Measurements from ENCODE around the gene DDX55.
"Not testable (repeated sequence)": the region's sequence is repeated elsewhere in the genome, so short reads cannot be mapped to it uniquely, and the experiment has no call there.

DDX55 gene

GRCh38 chr12:123598522-123598921 lies 3.4 kb upstream of the DDX55 start:
- no peaks in the 10 kb centered on the region for H3K27me3 Mint-ChIP-seq
- H3K4me3 Mint-ChIP-seq = no peak overlapping the region
- H3K4me1 Mint-ChIP-seq (ENCODE audit: low read depth) = peaks cover 23% of the 10 kb centered on the region
- H3K27ac Mint-ChIP-seq = no peak overlapping the region
- no peaks in the 10 kb centered on the region for H3K9me3 Mint-ChIP-seq
- peaks cover 47% of the 10 kb centered on the region for H3K36me3 Mint-ChIP-seq (ENCODE audit: low read depth)

- Mint-ChIP-seq H3K4me3 (no peak overlapping the region), H3K27ac (peak overlapping the region; percentile 24), H3K4me1 (ENCODE audit: low read depth) (peaks cover 29% of the 10 kb centered on the region)
Measured at GRCh38 chr12:123599310-123599709, 2.6 kb upstream of the DDX55 start.

GRCh38 chr12:123599721-123600120 lies 2.2 kb upstream of the DDX55 start:
- H3K4me1 Mint-ChIP-seq (ENCODE audit: low read depth) = peaks cover 31% of the 10 kb centered on the region
- no peaks in the 10 kb centered on the region for H3K9me3 Mint-ChIP-seq
- peaks cover 52% of the 10 kb centered on the region for H3K36me3 Mint-ChIP-seq (ENCODE audit: low read depth)

More at GRCh38 chr12:123599310-123599709, 2.6 kb upstream of the DDX55 start:
- no peaks in the 10 kb centered on the region for H3K9me3 Mint-ChIP-seq
- no peaks in the 10 kb centered on the region for H3K27me3 Mint-ChIP-seq
- H3K36me3 Mint-ChIP-seq (ENCODE audit: low read depth) = peaks cover 49% of the 10 kb centered on the region

GRCh38 chr12:123602651-123603195 lies 824 bp downstream of the DDX55 start:
- H3K4me1 Mint-ChIP-seq (ENCODE audit: low read depth) = peaks cover 35% of the 10 kb centered on the region
- no peaks in the 10 kb centered on the region for H3K9me3 Mint-ChIP-seq
- peaks cover 47% of the 10 kb centered on the region for H3K36me3 Mint-ChIP-seq (ENCODE audit: low read depth)

More at GRCh38 chr12:123599721-123600120, 2.2 kb upstream of the DDX55 start:
- Mint-ChIP-seq H3K27ac (peak overlapping the region; percentile 24), H3K27me3 (no peaks in the 10 kb centered on the region), H3K4me3 (peak overlapping the region; percentile 40)

GRCh38 chr12:123603495-123603894 lies 1.6 kb downstream of the DDX55 start:
- Mint-ChIP-seq H3K36me3 (ENCODE audit: low read depth) (peaks cover 50% of the 10 kb centered on the region), H3K4me1 (ENCODE audit: low read depth) (peaks cover 35% of the 10 kb centered on the region), H3K4me3 (peak overlapping the region; percentile 94)
- not testable (repeated sequence) for H3K27ac Mint-ChIP-seq, H3K27me3 Mint-ChIP-seq, H3K9me3 Mint-ChIP-seq

More at GRCh38 chr12:123602651-123603195, 824 bp downstream of the DDX55 start:
- H3K4me3 Mint-ChIP-seq = peak overlapping the region; percentile 94
- H3K27me3 Mint-ChIP-seq = no peaks in the 10 kb centered on the region
- peak overlapping the region; percentile 78 for H3K27ac Mint-ChIP-seq

- no peak overlapping the region for H3K27ac Mint-ChIP-seq
- H3K4me1 Mint-ChIP-seq (ENCODE audit: low read depth) = peaks cover 18% of the 10 kb centered on the region
- no peak overlapping the region for H3K4me3 Mint-ChIP-seq
- no peaks in the 10 kb centered on the region for H3K27me3 Mint-ChIP-seq
- H3K9me3 Mint-ChIP-seq = no peaks in the 10 kb centered on the region
- H3K36me3 Mint-ChIP-seq (ENCODE audit: low read depth) = peaks cover 77% of the 10 kb centered on the region
Measured at GRCh38 chr12:123607756-123608155, 5.9 kb downstream of the DDX55 start.

- no peak overlapping the region for H3K4me3 Mint-ChIP-seq
- no peaks in the 10 kb centered on the region for H3K9me3 Mint-ChIP-seq
- H3K36me3 Mint-ChIP-seq (ENCODE audit: low read depth) = peaks cover 77% of the 10 kb centered on the region
- H3K27ac Mint-ChIP-seq = no peak overlapping the region
- no peaks in the 10 kb centered on the region for H3K27me3 Mint-ChIP-seq
- peaks cover 14% of the 10 kb centered on the region for H3K4me1 Mint-ChIP-seq (ENCODE audit: low read depth)
Measured at GRCh38 chr12:123608182-123608581, 6.3 kb downstream of the DDX55 start.

GRCh38 chr12:123614110-123614509 lies 12.2 kb downstream of the DDX55 start:
- H3K9me3 Mint-ChIP-seq = no peaks in the 10 kb centered on the region
- H3K36me3 Mint-ChIP-seq (ENCODE audit: low read depth) = peaks cover 84% of the 10 kb centered on the region
- peaks cover 3% of the 10 kb centered on the region for H3K4me1 Mint-ChIP-seq (ENCODE audit: low read depth)
- no peak overlapping the region for H3K4me3 Mint-ChIP-seq
- H3K27me3 Mint-ChIP-seq = no peaks in the 10 kb centered on the region
- no peak overlapping the region for H3K27ac Mint-ChIP-seq

- Mint-ChIP-seq H3K27ac (no peak overlapping the region), H3K36me3 (ENCODE audit: low read depth) (peaks cover 83% of the 10 kb centered on the region), H3K9me3 (no peaks in the 10 kb centered on the region), H3K4me3 (no peak overlapping the region), H3K27me3 (no peaks in the 10 kb centered on the region), H3K4me1 (ENCODE audit: low read depth) (peaks cover 3% of the 10 kb centered on the region)
Measured at GRCh38 chr12:123614531-123614930, 12.6 kb downstream of the DDX55 start.

- H3K27ac Mint-ChIP-seq = no peak overlapping the region
- peaks cover 3% of the 10 kb centered on the region for H3K4me1 Mint-ChIP-seq (ENCODE audit: low read depth)
- H3K9me3 Mint-ChIP-seq = no peaks in the 10 kb centered on the region
- no peaks in the 10 kb centered on the region for H3K27me3 Mint-ChIP-seq
- peaks cover 87% of the 10 kb centered on the region for H3K36me3 Mint-ChIP-seq (ENCODE audit: low read depth)
- no peak overlapping the region for H3K4me3 Mint-ChIP-seq
Measured at GRCh38 chr12:123617144-123617543, 15.2 kb downstream of the DDX55 start.

GRCh38 chr12:123617580-123617979 lies 15.7 kb downstream of the DDX55 start:
- H3K4me1 Mint-ChIP-seq (ENCODE audit: low read depth) = peaks cover 3% of the 10 kb centered on the region
- peaks cover 87% of the 10 kb centered on the region for H3K36me3 Mint-ChIP-seq (ENCODE audit: low read depth)
- H3K4me3 Mint-ChIP-seq = no peak overlapping the region
- H3K9me3 Mint-ChIP-seq = no peaks in the 10 kb centered on the region
- H3K27me3 Mint-ChIP-seq = no peaks in the 10 kb centered on the region
- peak overlapping the region; percentile 31 for H3K27ac Mint-ChIP-seq

- Mint-ChIP-seq H3K27me3 (no peaks in the 10 kb centered on the region), H3K9me3 (no peaks in the 10 kb centered on the region), H3K4me3 (no peak overlapping the region), H3K4me1 (ENCODE audit: low read depth) (peaks cover 3% of the 10 kb centered on the region), H3K27ac (no peak overlapping the region), H3K36me3 (ENCODE audit: low read depth) (peaks cover 78% of the 10 kb centered on the region)
Measured at GRCh38 chr12:123621101-123621500, 19.2 kb downstream of the DDX55 start.

- Mint-ChIP-seq H3K27ac (peak overlapping the region; percentile 63), H3K4me3 (no peak overlapping the region), H3K36me3 (ENCODE audit: low read depth) (peaks cover 78% of the 10 kb centered on the region), H3K9me3 (no peaks in the 10 kb centered on the region), H3K4me1 (ENCODE audit: low read depth) (peaks cover 3% of the 10 kb centered on the region), H3K27me3 (no peaks in the 10 kb centered on the region)
Measured at GRCh38 chr12:123621619-123622530, 20.0 kb downstream of the DDX55 start.

GRCh38 chr12:123633379-123634141 lies 31.7 kb downstream of the DDX55 start, which contains the start of the genes EIF2B1 and GTF2H3:
EIF2B1 (minus strand) TSS chr12:123633686; CDS start chr12:123633557, 129 bp downstream.
GTF2H3 (plus strand) TSS chr12:123633829; CDS start chr12:123633860, 31 bp downstream.
- Mint-ChIP-seq H3K27ac (peak within 1 kb of the TSS; percentile 98), H3K4me3 (peak within 1 kb of the TSS; percentile 97), H3K27me3 (no peaks in the 10 kb centered on the region), H3K9me3 (no peaks in the 10 kb centered on the region), H3K36me3 (ENCODE audit: low read depth) (peaks cover 43% of the 10 kb centered on the region), H3K4me1 (ENCODE audit: low read depth) (peaks cover 31% of the 10 kb centered on the region)

Measured in stimulated activated naive CD8-positive, alpha-beta T cell treated with anti-CD3 and anti-CD28 coated beads, Interleukin-15, Interleukin-2, amounts not matched to agents 100 ng/mL and 50 ng/mL, for 24 hours (primary cell).